Hippocampal formation (tissue), 2 donors: ENCODE measurements around the gene VWA8.

Experiments used
- DNase-seq, 2 donors: peaks; one replicate each; lab custom pipeline; 2025; lab: John Stamatoyannopoulos, UW

Gene VWA8

DNA sequence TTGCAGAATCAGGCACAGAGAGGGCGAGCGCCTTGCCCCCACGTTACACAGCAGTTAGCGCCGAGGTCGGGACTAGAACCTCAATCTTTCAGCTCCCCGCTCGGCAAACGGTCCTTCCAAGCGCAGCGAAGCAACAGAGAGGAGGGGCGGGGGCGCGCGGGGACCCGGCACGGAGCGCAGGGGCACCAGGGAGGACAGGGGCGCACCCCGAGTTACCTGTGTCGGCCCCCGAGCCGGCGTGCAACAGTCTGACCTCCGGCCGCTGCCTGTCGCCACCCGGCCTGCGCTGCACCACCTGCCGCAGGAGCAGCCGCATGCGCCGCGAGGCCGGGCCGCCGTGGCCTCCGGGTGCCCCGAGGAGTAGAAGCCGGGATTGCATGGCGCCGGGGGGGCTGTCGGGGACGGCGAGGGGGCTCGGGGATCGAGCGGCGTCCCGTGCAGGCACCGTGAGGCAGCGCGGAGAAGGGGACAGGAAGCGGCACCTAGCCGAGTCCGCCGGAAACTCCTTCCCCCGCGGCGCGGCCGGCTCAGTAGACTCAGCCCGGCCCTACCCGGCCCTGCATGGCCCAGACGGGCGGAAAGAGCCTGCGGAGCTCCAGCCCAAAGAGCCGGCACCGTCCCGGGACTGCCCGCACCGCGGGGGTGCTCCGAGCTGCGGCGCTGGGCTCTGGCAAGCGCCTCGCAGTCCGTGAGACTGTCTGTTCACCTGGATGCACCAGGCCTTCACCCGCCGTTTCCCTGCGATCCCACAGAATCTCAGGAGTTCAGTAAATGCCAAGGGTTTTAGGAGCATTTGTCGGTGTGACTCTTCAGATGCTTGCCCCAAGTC is at the start of gene VWA8:
Gene VWA8, minus strand, starts transcription at position 473 of the 829 bp plus-strand sequence. Its CDS starts 94 bp downstream, at position 379.
- peak; percentile 40 to 61 for DNase-seq

DNA sequence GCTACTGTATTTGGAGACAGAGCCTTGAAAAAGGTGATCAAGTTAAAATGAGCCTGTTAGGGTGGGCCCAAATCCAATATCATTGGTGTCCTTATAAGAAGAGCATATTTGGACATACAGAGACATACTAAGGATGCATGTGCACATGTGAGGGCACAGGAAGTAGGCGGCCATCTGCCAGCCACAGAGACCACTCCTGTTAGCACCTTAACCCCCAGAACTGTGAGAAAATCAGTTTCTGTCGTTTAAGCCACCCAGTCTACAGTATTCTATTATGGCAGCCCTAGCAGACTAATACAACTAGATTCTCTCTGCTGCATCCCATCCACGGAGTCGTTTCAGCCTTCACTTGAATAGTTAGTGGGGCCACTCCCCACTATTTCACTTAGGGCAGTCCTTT is 48.1 kb upstream of the VWA8 start:
- no peak for DNase-seq

DNA sequence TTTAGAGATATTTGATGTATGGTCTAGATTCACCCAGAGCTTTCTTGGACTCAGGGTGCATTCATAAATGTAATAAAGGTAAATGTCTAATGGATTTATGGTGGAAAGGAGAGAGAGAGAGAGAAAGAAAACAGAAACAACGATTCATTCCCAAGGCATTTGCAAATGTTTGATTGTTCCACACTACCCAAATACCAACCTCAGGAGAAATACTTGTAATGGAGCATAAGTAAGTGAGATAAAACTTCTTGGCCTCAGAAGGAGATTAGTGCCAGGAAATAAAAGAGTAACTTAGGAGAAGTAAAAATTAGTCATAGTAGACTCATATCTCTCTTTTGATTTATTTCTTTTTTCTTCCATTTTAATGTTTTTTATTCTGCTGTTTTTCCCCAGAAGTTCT is 46.9 kb upstream of the VWA8 start:
- DNase-seq = no peak

DNA sequence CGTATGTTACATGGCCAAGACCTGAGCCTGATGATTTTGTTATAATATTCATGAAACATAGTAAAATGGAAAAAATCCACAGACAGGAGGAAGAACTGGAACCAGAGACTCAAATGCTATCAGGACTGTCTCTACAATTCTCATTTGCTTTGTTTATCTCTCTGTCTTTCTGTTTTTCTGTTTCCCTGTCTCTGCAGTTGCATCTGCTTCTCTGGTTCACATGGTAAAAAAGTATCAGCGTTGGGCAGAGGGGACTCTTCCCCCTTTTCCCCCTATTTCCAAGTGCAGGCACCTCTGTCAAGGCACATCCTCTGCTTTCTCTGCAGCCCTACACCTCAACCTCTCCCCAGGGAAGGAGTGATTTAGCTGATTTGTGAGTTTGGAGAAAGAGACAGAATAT is 41.2 kb upstream of the VWA8 start:
- DNase-seq = no peak

DNA sequence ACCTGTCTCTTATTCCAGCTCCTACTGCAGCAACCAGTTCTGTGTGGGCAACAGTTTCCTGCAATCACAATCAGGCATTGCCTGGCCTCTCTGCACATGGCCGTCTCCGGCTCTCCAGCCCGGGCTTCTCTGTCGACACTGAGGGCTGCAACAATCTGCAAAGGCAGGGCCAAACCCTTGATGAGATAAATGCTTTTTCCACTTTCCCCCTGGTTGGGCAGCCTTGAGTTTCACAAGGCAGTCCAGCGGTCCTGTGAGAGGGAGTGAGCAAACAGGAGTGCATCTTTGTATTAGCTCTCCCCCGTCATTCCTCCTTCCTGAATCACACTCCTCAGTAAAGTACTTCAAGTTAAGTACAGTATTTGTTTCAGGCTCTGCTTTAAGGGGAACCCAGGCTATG is 40.7 kb upstream of the VWA8 start:
- DNase-seq = no peak

DNA sequence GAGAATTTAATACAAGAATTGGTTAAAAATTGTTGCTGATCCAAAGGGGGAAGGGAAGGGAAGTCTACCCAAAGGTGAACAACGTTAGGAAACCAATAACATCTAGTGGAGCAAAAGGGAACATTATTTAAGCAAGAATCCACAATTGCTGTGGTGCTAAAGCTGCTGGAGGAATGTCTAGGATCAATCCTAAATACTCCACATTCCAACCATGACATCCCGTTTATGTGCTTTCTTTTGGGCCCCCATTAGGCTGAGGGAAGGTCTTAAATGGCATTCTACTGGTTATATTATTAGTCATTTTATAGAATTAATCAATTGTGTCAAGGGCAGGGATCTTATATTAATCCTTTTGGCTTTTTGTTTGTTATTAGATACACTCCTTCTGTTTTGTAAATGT is 39.9 kb upstream of the VWA8 start:
- DNase-seq = no peak

DNA sequence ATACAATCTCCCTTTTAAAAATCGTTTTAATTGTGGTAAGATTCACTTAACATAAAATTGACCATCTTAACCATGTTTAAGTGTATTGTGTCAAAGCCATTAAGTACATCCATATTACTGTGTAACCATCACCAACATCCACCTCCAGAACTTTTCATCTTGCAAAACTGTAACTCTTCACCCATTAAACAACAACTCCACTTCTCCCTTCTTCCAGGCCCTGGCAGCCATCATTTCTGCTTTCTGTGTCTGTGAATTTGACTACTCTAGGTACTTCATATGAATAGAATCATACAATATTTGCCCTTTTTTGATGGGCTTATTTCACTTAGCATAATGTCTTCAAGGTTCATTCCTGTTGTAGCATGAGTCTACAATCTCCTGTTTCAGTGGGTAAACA is 36.5 kb upstream of the VWA8 start:
- DNase-seq = no peak

DNA sequence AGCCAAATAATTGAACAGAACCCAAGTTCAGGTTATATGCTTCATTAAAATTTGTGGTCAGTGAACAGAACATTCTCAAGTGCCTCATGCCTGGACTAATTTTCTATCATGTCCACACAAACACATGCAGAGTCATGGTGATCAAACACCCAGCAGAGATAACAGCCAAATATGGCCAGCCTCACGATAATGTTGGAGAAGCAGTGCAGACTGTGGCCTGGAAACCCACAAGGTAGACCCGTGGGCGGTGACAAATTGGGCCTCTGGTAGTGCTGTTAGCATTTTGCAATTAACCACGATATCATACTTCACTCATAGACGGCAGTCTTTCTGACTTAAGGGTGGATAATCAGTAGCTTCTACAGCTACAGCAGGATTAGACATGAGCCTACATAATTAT is 35.0 kb upstream of the VWA8 start:
- DNase-seq = no peak

DNA sequence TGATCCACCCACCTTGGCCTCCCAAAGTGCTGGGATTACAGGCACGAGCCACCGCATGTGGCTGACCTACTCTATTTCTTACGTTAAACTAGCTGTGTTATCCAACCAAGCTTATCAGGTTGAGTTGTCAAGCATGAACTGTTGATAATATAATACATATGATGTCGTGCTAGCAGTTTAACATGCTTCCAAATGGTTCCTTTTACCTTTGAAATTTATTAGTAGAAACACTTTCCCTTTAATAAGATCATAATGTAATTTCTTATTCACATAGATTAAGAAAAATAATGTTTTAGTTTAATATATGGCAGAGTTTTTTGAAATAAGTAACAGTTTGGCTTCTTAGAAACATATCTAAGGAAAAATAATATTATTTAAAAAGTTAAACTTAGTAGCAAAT is 34.4 kb upstream of the VWA8 start:
- DNase-seq = no peak

DNA sequence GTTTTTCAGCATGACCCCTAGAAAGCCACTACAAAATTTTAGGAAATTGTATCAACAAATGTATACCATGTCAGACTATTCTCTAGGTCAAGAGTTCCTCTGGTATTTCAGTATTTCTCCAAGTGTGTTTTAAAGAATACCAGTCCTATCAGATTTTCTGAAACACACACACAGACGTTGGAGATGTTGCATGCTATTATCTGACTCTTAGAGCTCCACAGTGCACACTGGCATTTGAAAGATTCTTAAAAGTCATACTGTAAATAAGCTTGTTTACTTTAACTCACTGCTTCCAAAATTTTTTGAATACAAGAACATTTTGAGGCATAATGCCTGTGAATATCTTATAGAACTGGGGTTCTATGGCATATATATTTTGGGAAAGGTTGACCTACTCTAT is 33.8 kb upstream of the VWA8 start:
- no peak for DNase-seq

DNA sequence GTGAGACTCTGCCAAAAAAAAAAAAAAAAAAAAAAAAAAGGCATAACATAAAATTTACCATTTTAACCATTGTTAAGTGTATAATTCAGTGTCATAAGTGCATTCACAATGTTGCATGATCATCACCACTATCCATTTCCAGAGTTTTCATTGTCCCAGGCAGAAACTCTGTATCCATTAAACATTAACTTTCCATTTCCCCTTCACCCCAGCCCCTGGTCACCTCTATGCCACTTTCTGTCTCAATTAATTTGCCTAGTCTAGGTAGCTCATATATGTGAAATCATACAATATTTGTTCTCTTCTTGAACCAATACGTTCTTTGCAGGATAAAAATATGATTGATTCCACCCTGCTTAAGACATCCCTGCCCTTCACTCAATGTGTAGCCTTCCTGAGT is 31.0 kb upstream of the VWA8 start:
- DNase-seq = no peak

DNA sequence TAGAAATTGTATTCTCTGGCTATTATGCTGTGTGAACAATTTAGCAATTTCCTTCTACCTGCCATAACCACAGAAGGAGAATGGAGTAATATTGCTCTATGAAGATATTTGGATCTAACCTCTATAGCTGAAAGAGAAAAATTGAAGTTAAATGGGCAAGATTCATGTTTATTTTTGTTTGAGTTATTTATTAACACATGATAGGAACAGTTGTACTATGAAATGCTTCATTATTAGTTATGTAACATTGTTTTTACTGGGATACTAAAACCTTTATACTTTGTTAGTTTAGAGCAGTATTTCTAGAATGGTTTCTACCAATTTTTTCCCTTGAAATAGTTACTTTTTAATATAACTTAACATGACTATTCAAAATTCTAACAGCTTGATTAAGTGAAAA is 27.3 kb upstream of the VWA8 start:
- no peak for DNase-seq

DNA sequence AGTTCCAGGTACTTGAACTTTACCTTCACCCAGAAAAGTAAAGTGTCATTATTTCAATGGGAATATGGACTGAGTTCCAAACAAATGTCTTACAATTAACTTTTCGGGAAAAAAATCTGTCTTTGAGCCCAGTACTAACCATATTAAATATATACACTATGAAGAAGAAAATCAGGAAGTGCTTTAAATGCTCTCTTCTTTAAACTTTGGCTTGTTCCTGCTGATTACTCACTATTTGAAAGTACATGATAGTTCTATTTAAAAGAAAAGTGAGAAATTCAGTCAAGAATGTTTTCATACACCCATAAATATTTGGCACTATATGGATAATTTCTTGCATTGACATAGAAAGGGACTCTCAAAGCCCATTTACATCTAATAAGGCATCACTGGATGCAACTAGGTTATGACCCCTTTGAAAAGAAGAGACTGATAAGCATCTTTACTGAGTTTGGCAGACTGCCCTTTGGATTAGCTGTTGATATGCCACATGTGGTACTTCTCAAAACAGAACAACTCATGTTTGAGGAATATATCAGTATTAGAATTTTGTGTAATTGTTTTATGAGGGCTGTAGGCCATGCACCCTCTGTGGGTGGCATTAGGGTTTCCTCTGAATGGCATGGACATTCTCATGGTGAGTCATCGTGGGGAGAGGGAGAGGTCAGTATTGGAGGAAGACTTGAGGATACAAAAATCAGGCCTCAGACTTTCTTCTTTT is 25.0 kb upstream of the VWA8 start:
- DNase-seq = no peak

DNA sequence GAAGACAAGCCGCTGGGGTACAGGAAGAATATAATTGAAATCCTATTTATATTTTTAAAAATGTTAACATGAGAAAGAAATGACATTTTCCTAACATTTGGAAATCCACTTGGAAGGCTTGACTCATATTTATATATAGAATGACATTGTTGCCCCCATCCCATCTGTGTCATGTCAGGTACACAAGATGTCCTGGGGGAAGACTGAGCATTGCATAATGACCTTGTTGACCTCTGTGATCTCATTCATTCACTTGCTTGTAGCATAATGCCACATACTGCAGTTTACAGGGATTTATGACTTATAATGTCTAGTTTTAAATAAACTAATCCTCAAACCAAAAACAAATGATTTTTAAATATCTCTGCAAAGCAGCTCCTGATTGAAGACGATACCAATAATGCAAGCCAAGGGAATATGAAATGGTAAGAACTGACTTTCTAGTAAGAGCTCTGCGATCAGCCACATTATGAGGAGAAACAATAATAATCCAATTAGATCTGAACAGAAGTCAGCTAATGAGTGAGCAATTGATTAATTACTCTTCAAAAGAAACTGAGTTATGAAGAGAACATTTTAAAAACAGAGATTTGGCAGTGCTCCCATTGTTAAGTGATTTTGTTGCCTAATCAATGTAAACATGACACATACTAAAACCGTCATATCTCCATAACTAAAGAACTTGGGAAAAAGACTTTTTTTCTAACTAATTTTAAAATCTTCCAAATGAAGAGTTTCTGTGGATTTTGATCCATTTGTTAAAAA is 21.2 kb upstream of the VWA8 start:
- DNase-seq = no peak

DNA sequence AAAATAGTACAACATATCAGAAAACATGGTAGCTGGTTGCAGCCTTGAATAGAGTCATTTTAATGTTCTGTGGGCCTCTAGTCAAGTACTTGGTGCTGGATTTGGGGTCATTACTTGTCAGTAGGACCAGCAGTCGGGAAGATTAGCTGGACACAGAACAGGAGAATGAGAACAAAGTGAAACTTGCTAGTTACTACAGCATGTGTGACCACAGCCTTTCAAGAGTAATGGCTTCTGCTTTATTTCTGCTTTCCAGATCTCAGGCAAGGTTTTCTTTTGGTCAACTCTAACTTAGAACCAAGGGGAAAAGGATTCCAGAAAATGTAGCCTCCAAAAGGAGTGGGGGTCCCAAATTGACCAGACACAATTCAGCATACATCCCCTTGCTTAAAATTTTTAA is 17.1 kb upstream of the VWA8 start:
- DNase-seq = no peak

DNA sequence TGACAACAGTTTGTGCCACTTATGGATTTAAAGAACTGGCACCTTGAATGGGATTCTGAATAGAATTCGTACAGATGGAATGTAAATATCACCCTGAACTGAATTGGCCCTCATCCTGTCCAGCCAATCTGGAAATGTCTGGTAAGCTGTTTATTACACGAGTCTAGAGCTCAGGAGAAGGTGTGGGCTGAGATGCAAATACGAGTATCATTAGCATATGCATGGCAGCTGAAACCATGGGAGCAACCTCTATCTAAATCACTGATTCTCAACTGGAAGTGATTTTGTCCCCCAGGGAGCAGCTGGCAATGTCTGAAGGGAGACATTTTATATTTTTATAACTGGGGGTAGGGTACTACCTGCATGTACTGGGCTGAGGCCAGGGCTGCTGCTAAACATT is 15.6 kb upstream of the VWA8 start:
- DNase-seq = no peak

DNA sequence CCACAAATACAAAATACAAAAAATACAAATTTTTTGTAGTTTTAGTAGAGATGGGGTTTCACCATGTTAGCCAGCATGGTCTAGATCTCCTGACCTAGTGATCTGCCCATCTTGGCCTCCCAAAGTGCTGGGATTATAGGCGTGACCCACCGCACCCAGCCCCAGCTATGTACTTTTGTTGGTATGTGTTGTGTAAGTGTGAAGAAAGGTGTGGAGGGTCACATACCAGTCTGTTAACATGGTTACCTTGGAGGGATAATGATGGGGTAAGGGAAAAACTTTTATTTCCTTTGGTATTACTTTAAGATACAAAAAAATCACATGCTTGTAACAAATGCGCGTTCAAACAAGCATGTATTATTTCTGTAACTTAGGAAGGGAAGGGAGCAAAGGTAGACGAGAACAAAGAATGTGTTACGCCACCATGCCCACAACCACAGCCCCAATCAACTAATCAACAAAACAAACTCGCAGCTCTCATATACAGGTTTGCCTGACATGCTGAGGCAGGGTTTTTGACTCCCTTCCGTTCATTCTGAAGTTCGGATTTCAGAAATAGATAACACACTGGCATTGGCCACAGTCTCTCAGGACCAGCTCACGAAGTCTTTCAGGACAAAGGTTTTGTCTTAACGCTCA is 13.5 kb upstream of the VWA8 start:
- DNase-seq = no peak

DNA sequence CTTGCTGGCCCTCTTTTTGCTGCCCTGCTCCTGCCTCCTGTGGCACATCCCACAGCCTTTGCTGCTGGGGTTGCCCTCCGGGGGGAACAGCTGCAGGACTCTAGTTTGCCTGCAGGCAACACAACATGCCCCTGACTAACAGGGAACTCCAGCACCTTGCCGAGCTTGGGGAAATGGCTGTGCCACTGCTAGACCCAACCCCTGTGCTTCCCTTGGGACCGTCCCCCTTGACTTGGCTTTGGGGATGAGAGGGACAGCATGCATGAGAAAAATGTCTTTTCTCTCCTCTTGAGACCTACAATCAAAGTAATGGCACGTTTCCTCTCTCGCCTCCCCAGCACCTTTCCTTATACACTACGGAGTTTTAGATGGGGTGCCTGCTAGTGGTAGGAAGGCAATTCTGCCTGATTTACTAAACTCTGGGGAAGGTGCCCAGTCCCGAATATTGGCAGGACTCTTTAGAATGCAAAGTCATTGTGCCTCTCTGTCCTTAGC is 12.4 kb upstream of the VWA8 start:
- DNase-seq = peak in 1 of 2 donors; percentile 4

DNA sequence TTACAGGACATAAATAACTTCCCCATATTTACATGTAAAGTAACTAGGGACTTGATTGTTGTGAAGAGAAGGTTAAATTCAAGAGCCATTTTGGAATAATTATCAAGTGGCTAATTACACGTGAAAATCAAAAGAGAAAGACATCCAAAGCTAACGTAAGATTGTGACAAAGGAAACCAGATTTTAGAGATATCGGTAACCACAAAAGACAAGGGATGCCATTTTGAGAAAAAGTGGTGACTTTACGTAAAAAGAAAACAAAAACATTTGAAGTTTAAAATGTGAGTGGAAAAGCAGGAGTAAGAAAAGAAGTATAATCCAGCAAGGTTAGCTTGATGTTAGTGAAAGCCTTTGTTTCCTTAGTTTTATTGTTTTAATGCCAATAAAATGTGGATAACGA is 10.9 kb upstream of the VWA8 start:
- no peak for DNase-seq

DNA sequence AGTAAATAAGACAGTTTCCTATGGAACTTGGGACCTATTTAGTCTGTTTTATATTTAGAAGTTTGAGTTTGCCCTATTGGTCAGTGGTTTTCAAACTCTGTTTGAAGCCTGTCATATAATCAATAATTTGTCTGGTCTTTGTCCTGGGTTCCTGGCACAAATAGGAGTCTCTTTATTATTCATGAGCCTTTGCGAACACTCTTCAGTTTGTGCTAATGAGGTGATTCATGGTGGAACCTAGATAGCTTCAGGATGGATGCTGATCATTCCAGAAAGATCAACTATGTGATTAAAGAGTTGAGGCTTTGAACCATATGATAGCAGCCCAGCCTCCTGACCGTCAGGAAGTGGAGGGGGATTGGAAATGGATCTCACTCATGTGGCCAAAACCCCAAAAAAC is 10.0 kb upstream of the VWA8 start:
- no peak for DNase-seq

DNA sequence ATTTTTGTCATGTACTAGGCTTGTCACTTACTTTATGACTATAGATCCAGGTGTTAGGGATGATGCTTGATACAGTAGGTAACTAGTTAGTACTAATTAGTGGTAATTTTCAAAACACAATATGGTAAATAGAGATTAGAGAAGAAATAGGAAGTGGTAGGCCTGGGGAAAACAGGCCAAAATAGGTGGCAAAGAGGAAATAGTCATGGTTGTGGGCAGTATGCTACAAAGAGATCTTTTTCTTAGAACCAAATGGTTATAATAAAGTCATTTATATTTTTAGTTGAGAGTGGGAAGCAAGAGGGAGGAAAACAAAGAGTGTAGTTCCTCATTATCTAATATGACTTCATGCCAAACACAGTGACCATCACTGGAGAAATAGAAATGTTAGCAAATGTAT is 9.1 kb upstream of the VWA8 start:
- no peak for DNase-seq

DNA sequence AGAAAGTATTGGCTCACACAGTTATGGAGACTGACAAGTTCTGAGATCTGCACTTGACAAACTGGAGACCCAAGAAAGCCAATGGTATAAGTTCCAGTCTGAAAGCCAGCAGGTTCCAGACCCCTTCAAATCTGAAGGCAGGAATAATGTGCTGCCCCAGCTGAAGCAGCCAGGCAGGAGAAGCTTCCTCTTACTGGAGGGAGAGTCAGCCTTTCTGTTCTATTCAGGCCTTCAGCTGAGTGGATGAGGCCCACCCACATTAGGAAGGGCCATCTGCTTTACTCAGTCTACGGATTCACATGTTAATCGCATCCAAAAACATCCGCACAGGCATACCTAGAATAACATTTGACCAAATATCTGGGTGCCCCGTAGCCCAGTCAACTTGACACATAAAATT is 8.2 kb upstream of the VWA8 start:
- DNase-seq = no peak
